Activated naive CD4-positive, alpha-beta T cell treated with anti-CD3 and anti-CD28 coated beads, Interleukin-2, amount 50 U/mL, for 16 hours (primary cell): ENCODE data around the gene LMCD1.

Source experiments
- DNase-seq: peaks from one replicate; pipeline ENCODE4 v3.0.0-alpha.2; 2020

LMCD1 gene

GRCh38 chr3:8509961-8510360 is 8.3 kb downstream of the LMCD1 start:
- no peak for DNase-seq

- no peak for DNase-seq
Observed at GRCh38 chr3:8512234-8512633, 10.6 kb downstream of the LMCD1 start.

GRCh38 chr3:8516047-8516661 is 14.5 kb downstream of the LMCD1 start:
- DNase-seq: no peak

GRCh38 chr3:8516783-8517182 is 15.2 kb downstream of the LMCD1 start:
- DNase-seq: no peak

DNA sequence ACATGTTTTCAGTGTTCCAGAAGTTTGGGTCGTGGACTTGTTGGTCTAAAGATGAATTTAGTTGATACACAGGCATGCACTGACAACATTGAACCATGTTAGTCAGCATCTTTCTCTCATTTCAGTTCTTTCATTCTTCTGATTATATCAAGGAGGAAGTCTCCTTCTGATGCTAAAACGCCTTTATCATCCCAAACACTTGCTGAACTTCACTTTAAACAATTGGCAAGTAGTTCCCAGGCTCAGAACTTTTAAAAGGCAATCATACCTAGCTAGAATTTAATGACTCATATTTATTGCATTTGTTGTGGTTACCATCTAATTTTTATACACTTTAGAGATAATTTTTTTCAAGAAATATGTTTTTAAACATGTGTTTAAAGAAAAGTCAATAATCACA is 15.9 kb downstream of the LMCD1 start:
- DNase-seq: no peak

DNA sequence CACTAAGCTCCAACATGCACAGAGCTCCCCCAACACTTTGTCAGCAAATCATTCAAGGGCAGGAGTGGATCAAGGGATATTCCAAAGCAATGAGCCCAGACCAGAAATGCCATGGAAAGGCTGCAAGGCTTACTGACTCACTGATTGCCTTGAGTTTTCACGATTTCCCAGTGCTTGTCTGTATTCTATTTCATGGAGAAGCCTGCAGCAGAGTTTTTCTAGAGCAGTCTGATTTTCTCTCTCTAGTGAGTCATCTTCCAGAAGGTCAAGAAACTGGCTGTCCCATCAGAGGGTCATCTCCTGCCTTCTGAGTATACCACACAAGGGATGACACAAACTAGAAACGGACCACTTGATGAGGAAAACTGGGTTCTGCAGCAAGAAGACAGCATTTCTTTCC is 16.5 kb downstream of the LMCD1 start:
- no peak for DNase-seq

GRCh38 chr3:8519156-8519555 is 17.5 kb downstream of the LMCD1 start:
- DNase-seq: no peak

GRCh38 chr3:8519774-8520448 is 18.3 kb downstream of the LMCD1 start:
- no peak for DNase-seq

DNA sequence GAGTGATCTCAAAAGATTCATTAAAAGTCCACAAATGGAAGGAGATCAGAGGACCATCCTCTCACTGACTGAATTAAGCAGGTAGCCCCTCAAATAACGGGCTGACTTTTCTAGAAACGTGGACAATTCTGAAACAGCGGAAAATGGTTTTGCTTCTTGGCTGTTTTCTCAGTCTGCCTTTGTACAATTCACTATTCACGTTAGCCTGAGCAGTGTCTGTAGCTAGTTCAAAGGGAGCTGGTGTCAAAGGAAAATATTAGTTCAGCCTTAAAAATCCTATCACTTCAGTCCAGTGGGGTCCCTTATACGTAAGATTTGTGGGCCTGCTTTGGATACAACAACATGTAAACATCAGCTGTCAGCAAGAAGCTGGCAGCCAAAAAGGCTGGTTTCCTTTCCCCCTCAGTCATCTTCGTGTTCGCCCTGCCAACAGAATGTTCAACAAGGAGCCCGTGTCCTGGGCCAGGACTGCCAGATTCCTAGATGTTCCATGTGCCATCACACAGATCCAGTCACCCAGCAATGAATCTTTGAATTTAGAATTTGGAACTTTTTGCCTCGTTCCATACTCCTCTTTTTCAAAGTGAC is 19.3 kb downstream of the LMCD1 start:
- no peak for DNase-seq

DNA sequence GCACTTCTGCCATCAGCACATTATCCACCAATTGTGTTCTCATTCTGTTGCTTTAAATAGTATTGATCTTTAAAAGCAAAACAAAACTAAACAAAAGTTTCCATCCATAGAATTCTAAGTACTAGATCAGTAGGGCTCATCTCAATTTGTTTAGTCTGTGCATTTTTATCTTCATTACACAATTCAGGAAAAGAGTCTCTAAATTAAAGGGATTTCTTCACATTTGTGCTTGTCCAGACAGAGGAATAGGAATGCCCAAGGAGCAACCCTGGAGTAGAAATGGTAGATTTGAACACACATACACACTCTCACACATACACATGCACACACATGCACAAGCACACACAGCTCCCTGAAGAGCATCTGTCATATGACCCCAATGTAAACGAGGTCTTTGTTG is 21.4 kb downstream of the LMCD1 start:
- DNase-seq: no peak

GRCh38 chr3:8524249-8524648 is 22.6 kb downstream of the LMCD1 start:
- DNase-seq: no peak

DNA sequence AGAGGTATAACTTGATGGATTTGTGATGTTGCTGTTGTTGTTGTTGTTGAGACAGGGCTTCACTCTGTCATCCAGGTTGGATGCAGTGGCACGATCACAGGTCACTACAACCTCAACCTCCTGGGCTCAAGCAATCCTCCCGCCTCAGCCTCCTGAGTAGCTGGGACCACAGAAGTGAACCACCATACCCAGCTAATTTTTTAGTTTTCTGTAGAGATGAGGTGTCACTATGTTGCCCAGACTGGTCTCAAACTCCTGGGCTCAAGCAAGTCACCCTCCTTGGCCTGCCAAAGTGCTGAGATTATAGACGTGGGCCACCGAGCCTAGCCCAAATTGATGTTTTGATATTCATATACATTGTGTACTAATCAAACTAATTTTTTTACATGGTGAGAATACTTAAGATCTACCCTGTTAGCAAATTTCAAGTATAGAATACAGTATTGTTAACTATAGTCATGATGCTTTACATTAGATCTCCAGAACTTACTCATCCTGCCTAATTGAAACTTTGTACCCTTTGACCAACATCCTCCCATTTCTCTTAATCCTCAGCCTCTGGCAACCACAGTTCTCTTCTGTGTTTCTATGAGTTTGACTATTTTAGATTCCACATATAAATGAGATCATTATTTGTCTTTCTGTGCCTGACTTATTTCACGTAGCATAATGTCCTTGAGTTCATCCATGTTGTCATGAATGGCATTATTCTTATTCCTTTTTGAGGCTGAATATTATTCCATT is 23.2 kb downstream of the LMCD1 start:
- no peak for DNase-seq

- DNase-seq: no peak
Observed at GRCh38 chr3:8525893-8526292, 24.3 kb downstream of the LMCD1 start.

DNA sequence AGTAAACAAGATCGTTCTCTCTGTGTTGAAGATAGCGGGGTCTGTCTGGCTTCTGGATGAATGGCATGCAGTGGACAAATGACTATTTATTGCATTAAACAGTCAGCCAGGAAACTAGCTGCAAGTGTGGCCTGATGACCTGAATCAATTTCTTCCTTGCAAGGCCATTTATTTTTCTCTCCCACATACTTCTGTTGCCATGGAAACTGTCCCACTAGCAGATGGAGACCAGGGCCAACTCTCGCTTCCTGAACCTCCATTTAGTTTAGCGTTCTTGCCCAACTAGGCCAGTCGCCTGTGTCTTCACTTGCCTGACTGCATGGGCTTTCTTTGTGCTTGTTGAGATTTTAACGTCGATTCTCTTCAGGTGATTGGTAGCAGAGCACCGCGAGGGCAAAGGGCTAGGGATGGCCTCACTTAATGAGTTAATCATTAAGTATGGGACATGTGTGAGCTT is 27.6 kb downstream of the LMCD1 start:
- no peak for DNase-seq

- DNase-seq: no peak
Observed at GRCh38 chr3:8529738-8530525, 28.3 kb downstream of the LMCD1 start.

DNA sequence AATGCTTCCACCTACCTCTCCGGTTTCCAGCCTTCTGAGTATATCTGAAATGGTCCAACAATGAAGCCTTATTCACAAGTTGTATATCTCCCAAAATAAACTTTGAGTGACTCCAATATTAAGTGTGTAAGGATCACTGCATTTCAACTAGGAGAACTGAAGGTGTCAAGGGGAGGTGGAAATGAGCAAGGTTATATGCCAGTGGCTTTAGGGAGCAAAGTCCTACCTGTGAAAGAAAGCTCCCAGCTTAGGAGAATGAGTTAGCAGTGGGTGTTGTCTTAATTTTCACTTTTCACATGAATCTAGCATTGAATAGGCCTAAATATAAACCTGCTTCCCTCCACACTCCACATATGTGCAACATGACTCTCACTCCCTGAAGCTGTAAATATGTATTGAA is 29.0 kb downstream of the LMCD1 start:
- DNase-seq: no peak

- no peak for DNase-seq
Observed at GRCh38 chr3:8532251-8532871, 30.7 kb downstream of the LMCD1 start.

DNA sequence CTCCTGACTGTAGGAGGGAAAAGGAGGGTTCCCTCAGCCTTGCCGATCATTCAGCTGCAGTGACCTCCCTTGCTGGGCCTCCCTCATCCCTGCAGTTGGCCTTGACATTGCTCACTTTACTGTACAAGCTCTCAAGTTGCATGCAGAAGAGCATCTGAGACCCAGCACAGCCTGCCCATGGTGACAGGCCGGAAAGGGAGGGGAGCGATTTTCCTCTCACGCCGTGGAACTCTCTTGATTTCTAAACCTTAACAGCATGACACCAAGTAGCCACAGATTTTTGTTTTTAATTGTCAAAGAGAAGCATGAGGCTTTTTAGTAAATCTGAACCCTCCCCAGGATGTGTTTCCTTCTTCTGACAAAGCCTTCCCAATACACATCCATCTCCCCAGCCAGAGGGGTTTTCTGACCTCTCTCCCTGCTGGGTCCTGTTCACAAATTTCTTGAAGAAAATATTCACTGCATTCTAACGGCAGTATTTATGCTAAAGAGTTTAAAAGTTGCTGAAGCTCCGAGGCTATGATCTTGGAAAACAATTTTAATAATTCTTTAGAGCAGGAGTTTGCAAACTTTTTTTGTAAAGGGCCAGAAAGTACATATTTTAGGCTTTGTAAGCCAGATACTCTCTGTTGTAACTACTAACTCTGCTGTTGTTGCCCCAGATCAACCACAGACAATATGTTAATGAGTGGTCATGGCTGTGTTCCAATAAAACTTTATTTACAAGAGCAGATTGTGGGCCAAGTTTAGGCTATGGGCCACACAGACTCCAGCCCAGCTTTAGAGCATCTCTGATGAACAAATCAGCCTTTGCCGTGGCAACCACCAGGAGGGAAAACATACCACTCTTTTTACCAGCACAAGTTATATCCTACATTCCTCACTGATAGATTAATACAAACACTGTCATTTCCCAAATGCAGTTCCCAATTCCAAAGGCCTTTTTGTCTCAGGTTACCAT is 34.8 kb downstream of the LMCD1 start:
- DNase-seq: no peak

DNA sequence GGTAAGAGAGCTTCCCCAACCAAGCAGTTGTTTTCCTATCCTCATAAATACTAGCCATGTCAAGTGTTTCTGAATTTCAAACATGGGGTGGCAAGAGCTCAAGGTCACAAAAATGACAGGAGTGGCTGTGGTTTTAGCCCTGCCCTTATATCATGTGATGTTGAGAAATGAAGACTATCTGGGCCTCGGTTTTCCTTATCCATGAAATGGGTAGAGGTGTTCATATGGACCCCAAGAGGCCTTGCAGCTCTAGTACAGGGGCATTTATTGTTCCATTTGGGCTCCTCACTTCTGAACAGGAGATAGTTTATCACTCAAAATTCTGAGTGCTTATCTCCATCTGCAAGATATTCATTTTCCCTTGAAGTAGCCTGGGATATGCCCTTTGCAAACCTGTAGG is 35.8 kb downstream of the LMCD1 start:
- DNase-seq: no peak

GRCh38 chr3:8538223-8538622 is 36.6 kb downstream of the LMCD1 start:
- no peak for DNase-seq

GRCh38 chr3:8538913-8539312 is 37.3 kb downstream of the LMCD1 start:
- no peak for DNase-seq
